ENCODE measurements around the gene GANAB.

Gene GANAB

DNA sequence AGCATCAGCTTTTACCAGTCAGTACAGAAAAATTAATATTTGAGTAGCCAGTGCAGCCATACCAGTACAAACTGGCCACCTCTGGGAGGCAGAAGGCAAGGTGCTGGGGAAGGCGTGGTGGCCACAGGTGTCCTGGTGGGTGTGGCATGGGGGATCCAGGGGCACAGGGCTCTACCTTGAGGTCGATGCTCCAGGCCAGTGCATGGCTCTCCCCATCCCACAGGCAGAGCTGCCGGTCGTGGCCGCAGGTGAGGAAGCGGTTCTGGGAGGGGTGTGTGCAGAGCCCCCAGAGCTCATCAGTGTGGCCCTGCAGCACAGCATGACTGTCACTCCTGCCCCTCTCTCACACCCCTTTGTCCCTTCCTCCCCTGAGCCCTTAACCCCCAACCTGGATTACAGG is 40.9 kb downstream of the GANAB start:
- in situ Hi-C loops (cut with MboI; ENCODE audit: low pct_unique_long_range_greater_than_20kb, low sequenced_read_pairs), result no loop called here

DNA sequence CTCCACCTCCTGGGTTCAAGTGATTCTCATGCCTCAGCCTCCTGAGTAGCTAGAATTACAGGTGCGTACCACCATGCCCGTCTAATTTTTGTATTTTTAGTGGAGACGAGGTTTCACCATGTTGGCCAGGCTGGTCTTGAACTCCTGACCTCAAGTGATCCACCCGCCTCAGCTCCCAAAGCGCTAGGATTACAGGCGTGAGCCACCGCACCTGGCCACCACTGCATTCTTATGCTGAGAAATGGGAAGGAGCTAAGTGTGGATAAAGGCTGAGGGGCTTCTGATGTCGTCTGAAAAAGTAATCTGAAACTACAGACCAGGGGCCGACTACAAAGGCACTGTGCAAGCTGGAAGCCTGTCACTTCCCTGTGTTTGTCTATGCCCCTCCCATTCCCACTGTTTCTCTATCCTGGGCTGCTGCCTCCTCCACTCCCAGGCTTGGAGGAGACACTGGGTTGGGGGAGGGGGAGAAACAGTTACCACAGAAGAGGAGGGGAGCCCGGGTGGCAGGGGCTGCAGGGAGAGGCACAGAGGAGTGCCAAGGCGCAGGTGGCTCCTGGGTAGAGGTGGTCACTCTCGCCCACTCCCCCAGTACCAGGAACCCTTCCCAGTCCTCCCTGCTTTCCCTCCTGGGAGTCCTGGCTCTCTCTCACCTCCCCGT is 41.8 kb downstream of the GANAB start:
- in situ Hi-C loops (cut with MboI; ENCODE audit: low pct_unique_long_range_greater_than_20kb, low sequenced_read_pairs), result no loop called here
- no peak for DNase-seq

More for the DNA sequence above, 40.9 kb downstream of the GANAB start:
- DNase-seq, result no peak

GRCh38 chr11:62603776-62604299 is 42.6 kb downstream of the GANAB start:
- DNase-seq, result no peak
- in situ Hi-C loops (cut with MboI; ENCODE audit: low pct_unique_long_range_greater_than_20kb, low sequenced_read_pairs), result no loop called here

DNA sequence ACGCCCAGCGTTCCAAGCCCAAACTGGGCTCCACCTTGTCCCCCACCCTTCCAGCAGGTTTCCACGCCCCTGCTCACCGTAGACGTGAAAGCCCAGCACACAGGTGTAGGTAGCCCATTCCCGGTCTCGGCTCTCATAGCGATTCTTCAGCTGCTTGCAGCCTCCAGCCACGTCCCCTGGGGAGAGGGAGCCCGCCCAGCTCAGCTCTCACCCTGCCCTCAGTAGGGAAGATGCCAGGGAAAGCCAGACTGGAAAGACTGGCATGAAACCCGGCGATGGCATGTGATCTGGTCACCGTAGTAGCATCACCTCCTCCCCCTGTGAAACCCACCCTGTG is 43.4 kb downstream of the GANAB start:
- in situ Hi-C loops (cut with MboI; ENCODE audit: low pct_unique_long_range_greater_than_20kb, low sequenced_read_pairs), result no loop called here
- no peak for DNase-seq

GRCh38 chr11:62602141-62603071 is 44.0 kb downstream of the GANAB start:
- DNase-seq, result no peak
- in situ Hi-C loops (cut with MboI; ENCODE audit: low pct_unique_long_range_greater_than_20kb, low sequenced_read_pairs), result no loop called here

DNA sequence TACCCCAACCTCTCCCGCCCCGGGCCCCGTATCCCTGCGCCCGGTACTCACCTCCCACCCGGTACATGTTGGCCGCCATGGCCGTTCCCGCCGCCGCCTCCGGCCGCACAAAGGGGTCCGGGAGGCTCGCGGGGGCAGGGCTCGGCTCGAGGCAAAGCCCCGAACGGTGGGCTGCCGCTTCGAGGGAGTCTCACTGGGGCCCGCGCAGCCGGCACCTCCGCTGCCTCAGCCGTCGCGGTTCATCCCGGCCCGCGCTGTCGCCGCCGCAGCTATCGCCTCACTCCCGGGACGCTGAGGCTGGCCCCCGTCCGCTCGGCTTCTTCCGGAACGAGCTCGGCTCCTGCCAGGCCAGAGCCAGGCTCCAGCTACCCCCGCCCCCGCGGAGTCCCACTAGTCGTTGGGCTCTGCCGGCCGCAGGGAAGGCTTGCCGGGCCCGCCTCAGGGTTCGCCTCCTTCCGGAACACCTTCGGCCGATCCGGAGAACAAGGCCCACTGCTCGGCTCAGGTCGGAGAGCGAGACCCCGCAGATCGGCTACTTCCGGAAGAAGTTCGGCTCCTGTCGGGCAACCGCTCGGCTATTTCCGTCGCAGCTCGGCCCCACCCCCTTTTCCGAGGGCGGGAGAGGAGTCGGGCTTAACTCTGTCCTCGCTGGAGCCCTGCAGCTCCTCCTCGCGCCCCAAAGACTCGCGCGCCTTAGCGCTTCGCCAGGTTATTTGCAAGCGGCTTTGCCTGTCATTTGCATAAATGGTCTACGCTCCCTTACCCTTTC is 44.9 kb downstream of the GANAB start, which contains the start of gene MTA2:
Gene MTA2, minus strand, starts transcription at position 494 of the 769 bp plus-strand sequence. Its CDS starts 415 bp downstream, at position 79.
- in situ Hi-C loops (cut with MboI; ENCODE audit: low pct_unique_long_range_greater_than_20kb, low sequenced_read_pairs), result no loop called here
- peak; percentile 99 for DNase-seq

DNA sequence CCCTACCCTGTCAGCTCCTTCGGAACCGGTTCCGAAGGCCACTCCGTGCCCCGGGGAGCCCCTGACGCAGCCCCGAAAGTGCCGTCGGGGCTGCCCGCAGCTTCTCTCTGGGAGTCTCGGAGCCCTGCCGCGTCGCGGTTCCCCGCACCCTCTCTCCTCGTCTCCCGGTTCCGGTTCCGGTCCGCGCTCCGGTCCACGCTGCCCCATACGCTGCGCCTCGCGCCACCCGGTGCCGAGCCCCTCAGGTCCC is 45.4 kb downstream of the GANAB start:
- DNase-seq, result no peak
- in situ Hi-C loops (cut with MboI; ENCODE audit: low pct_unique_long_range_greater_than_20kb, low sequenced_read_pairs), result no loop called here

GRCh38 chr11:62600367-62601121 is 45.9 kb downstream of the GANAB start:
- no peak for DNase-seq
- in situ Hi-C loops (cut with MboI; ENCODE audit: low pct_unique_long_range_greater_than_20kb, low sequenced_read_pairs), result no loop called here

DNA sequence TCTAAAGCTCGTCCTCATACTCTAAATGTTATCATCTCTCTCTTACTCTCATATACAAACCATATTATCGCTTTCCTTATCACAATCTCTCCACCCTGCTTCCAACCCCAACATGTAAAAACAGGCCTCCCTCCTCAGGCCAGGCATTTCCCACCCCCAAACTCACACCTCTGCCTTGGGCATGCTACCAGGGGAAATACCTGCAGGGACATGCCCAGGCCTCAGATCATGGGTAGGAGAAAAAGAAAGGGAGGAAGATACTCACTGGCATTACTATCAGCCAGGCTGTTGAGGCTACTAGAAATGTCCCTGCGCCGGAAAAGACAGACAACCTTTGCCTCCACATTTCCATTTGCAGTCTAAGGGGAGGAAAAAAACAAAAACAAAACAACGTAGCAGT is 46.5 kb downstream of the GANAB start:
- in situ Hi-C loops (cut with MboI; ENCODE audit: low pct_unique_long_range_greater_than_20kb, low sequenced_read_pairs), result no loop called here

DNA sequence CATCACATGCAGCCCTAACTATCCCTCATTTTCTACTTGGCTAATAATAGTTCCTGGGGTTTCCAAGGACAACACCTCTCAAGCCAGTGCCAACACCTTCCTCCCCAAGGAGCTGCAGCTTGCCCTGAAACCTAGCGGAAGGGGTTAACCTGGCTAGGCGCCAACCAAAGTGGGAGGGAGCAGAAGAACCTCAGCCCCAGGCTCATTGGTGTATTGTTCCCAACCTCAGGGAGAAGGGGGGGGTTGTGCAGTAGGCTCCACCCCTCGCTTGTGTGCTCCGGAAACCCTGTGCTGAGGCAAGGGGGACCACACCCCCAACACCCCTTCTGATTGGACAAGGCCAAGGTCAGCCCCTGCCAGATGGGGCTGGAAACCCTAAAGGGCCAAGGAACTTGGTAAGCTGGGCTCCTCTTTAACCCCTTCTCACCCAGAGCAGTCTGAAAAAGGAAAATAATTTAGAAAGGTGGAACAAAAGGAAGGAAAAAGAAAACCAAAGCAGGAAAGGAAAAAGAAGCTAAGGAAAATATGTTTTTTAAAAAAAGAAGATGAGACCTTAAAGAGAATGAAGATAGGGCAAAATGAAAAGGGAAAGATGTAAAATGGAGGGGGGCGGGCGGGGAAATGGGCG is 47.2 kb downstream of the GANAB start:
- peak; percentile 99 for DNase-seq
- in situ Hi-C loops (cut with MboI; ENCODE audit: low pct_unique_long_range_greater_than_20kb, low sequenced_read_pairs), result no loop called here

More for the DNA sequence above, 46.5 kb downstream of the GANAB start:
- DNase-seq, result peak; percentile 42

- DNase-seq, result no peak
- in situ Hi-C loops (cut with MboI; ENCODE audit: low pct_unique_long_range_greater_than_20kb, low sequenced_read_pairs), result no loop called here
Measured at GRCh38 chr11:62595124-62595523, 51.3 kb downstream of the GANAB start.

DNA sequence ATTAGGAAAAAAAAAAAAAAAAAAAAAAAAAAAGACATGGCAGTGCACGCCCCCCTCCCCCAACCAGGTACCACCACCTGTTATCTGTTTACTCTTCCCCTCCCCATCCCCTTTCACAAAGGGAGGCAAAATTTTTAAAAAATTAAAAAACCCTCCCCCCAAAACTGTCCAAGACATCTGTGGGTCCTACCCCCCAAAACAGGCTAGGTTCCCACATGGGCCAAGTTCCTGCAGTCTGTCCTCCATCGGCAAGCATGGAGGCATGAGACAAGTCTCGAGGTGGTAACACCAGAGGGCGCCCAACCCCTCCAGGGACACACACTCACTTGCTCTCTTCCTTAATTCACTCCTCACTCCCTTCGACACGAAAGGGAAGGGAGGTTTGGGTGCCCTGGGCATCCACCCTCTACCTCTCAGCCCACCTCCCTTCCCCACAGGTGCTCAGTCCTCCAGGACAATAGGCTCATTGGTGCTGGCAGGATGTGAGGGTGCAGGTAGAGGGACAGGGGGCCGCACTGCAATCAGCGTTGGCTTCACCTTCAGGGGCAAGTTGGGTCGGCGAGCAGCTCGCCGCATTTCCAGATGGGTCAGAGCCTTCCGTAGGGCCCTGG is 52.9 kb downstream of the GANAB start:
- DNase-seq, result peak; percentile 94

GRCh38 chr11:62592989-62593421 is 53.4 kb downstream of the GANAB start:
- DNase-seq, result no peak
- in situ Hi-C loops (cut with MboI; ENCODE audit: low pct_unique_long_range_greater_than_20kb, low sequenced_read_pairs), result no loop called here

More for the DNA sequence above, 52.9 kb downstream of the GANAB start:
- in situ Hi-C loops (cut with MboI; ENCODE audit: low pct_unique_long_range_greater_than_20kb, low sequenced_read_pairs), result no loop called here

DNA sequence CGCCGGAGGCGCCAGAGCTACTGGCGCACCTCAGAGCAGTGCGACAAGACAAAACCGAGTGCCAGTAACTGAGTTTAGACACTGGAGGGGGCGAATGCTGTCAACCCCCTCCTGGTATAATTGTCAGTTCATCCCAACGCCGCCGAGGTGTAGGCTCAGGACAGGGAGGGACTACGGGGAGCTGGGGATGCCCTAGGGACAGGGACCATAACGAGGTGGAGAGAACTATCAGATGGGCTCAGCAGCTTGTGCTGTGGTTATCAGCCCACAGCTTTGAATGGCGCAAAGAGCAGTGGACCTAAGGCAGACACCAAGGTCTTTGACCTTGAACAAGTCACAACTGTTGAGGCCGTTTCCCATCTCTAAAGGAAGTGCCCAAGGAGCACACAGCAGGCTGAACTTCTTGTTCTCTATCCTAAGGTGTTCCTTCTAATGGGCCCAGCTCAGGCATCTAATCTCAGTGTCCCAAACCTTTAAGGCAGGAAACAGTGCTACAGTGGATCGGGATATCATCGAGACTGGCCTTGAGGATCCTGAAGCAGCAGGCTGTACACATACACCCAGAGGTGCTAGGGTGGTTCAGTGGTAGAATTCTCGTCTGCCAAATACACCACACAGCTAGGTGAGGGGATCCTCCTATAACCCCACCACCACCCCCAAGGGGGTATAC is 54.1 kb downstream of the GANAB start:
- DNase-seq, result no peak
- in situ Hi-C loops (cut with MboI; ENCODE audit: low pct_unique_long_range_greater_than_20kb, low sequenced_read_pairs), result no loop called here

- DNase-seq, result peak; percentile 100
- in situ Hi-C loops (cut with MboI; ENCODE audit: low pct_unique_long_range_greater_than_20kb, low sequenced_read_pairs), result no loop called here
Measured at GRCh38 chr11:62591448-62592145, 54.8 kb downstream of the GANAB start, which contains the start of gene TUT1. TUT1 (minus strand) TSS chr11:62591523; CDS start chr11:62591485, 38 bp downstream.

- in situ Hi-C loops (cut with MboI; ENCODE audit: low pct_unique_long_range_greater_than_20kb, low sequenced_read_pairs), result no loop called here
- DNase-seq, result peak; percentile 66
Measured at GRCh38 chr11:62588966-62589637, 57.3 kb downstream of the GANAB start.
